LNCAP (cell line): Measurements from ENCODE around the gene BCR.

Experiments
- TF ChIP-seq, protein P1 (sequence below): fragments of 450-650 bp; IDR thresholded peaks from 2 replicates; pipeline ENCODE4 v1.5.1; 2017; ENCODE audit warnings: mild to moderate bottlenecking

Gene BCR

DNA sequence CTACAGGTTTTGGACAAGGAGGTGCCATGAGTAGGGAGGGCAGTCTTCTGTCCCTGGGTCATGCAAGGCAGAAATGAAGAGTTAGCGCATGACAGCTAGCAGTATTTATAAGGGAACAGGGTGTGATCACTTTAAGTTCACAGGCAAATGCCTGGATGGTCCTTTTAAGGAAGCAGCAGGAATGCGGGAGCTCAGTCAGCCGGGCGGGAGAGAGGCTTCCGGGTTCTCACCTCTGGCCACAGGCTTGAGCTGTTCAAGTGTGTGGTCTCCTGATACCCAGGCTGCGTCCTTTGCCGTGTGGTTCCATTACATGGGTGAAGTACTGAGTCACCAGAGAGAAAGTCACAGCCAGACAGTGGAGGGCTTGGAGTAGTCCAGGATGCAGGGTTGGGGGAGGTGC, 105.4 kb downstream of the BCR start:
- TF ChIP-seq, protein P1, sequence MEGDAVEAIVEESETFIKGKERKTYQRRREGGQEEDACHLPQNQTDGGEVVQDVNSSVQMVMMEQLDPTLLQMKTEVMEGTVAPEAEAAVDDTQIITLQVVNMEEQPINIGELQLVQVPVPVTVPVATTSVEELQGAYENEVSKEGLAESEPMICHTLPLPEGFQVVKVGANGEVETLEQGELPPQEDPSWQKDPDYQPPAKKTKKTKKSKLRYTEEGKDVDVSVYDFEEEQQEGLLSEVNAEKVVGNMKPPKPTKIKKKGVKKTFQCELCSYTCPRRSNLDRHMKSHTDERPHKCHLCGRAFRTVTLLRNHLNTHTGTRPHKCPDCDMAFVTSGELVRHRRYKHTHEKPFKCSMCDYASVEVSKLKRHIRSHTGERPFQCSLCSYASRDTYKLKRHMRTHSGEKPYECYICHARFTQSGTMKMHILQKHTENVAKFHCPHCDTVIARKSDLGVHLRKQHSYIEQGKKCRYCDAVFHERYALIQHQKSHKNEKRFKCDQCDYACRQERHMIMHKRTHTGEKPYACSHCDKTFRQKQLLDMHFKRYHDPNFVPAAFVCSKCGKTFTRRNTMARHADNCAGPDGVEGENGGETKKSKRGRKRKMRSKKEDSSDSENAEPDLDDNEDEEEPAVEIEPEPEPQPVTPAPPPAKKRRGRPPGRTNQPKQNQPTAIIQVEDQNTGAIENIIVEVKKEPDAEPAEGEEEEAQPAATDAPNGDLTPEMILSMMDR, result no peak

DNA sequence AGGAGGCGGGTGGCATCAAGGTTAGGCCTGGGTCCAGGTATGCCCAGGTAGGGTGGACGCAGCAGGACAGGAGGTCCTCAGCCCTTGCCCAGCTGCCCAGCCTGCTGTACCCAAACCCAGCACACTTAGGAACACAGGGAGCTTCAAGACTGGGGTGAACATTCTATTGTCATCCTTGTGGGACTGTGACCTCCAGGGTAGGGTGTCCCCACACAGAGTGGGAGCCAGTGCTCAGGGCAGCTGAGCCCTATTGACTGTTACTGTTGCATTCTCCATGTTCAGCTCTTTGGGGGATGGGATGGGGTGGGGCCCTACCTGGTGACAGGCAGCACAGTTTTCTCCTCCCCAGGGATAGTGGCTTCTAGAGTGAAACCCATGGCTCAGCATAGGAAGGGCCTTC, 106.0 kb downstream of the BCR start:
- TF ChIP-seq, protein P1, result no peak

DNA sequence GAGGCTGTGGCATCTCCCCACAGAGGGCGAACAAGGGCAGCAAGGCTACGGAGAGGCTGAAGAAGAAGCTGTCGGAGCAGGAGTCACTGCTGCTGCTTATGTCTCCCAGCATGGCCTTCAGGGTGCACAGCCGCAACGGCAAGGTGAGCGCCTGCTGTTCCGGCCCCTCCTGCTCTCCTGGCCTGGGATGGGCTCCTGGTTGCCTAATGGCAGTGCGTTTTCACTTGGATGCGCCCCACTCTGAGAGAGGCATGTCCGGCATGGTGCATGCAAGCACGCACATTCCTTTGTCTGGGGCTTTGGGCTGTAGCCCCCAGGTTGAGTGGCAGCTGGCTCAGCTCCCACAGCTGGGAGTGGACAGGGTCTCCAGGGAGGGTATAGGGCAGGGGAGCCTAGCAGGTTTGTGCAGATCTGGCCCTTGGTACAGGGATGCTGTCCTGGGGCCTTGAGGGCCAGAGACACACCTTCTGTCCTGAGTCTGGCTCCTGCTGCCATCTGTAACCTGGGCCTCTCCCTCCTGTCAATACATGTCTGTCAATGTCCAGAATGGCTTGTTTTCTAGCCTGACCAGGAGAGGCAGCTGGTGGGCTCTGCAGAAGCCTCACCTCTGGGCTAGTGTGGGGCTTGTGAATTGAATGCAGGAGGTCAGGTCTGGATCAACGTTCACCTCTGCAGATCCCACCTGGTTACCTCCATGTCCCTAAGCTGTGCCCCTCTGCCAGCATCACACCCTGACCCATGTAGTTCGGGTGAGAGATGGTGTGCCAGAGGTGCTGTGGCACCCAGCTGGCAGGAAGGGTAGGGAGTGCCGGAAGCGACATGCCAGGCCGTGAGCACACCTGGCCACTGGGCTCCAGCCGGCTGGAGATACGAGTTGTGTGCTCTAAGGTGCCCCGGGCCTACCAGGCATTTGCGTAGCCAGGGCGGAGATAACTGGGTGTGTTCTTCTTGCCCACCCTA, 107.1 kb downstream of the BCR start:
- TF ChIP-seq, protein P1, result no peak

GRCh38 chr22:23288301-23289129, 108.2 kb downstream of the BCR start:
- TF ChIP-seq, protein P1, result no peak

DNA sequence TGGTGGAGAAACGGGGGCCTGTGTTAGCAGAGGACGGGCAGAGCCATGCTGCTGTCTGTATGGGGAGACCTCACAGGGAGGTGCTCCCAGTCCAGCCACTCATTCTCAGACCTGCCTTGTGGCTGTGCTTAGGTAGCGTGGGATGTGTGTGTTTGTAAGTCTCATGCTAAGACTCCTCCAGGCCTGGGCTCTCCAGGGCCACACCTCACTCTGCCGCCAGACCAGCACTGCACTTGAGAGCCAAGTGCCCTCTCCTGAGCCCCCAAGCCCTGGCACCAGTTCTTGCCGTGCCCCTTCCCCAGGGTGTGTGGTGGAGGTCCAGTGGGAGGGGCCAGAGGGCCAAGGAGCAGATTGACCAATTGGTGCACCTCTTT, 108.8 kb downstream of the BCR start:
- TF ChIP-seq, protein P1, result no peak

DNA sequence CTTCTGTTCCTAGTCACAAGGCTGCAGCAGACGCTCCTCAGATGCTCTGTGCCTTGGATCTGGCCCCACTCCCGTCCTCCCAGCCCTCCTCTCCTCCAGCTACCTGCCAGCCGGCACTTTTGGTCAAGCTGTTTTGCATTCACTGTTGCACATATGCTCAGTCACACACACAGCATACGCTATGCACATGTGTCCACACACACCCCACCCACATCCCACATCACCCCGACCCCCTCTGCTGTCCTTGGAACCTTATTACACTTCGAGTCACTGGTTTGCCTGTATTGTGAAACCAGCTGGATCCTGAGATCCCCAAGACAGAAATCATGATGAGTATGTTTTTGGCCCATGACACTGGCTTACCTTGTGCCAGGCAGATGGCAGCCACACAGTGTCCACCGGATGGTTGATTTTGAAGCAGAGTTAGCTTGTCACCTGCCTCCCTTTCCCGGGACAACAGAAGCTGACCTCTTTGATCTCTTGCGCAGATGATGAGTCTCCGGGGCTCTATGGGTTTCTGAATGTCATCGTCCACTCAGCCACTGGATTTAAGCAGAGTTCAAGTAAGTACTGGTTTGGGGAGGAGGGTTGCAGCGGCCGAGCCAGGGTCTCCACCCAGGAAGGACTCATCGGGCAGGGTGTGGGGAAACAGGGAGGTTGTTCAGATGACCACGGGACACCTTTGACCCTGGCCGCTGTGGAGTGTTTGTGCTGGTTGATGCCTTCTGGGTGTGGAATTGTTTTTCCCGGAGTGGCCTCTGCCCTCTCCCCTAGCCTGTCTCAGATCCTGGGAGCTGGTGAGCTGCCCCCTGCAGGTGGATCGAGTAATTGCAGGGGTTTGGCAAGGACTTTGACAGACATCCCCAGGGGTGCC, 109.8 kb downstream of the BCR start:
- TF ChIP-seq, protein P1, result peak; percentile 85
